Panc1 (cell line): ENCODE data around the gene LDB2. TPM values are rescaled to one million over a fixed set of nuclear protein-coding genes. Genes with fewer than 3 reads are reported as not detected.

Experiments
- ATAC-seq: fragments of 200-7000 bp; cut with Tn5 transposase; 2 replicates; pipeline ENCODE4 v1.9.1; 2020; ENCODE audit warnings: mild to moderate bottlenecking, moderate library complexity
- BruUV-seq: library from RNA; stranded (reverse); fragments of 400-500 nt; replicated peaks from 2 replicates; lab custom pipeline; 2021; lab: Mats Ljungman, UMichigan
- CTCF ChIA-PET: fragments of 300-600 bp; sonication (Branson Sonifier 250); formaldehyde crosslinking; loops from one replicate; lab custom pipeline; 2022; ENCODE audit warnings: antibody characterized with exemption; lab: Charles Lee
- POLR2A ChIA-PET: fragments of 300-600 bp; sonication (Branson Sonifier 250); formaldehyde crosslinking; loops from one replicate; lab custom pipeline; 2022; ENCODE audit warnings: antibody characterized with exemption; lab: Charles Lee
- DNase-seq: peaks from one replicate; pipeline ENCODE4 v3.0.0-alpha.2; 2010; ENCODE audit warnings: low read depth, low spot score
- H3K27ac ChIP-seq: 2 replicates; pipeline ENCODE4 v1.5.1; 2011; ENCODE audit warnings: mild to moderate bottlenecking, low read length, inconsistent platforms
- H3K27me3 ChIP-seq: fragments of 200-500 bp; sonication (Bioruptor generic); 2 replicates; pipeline ENCODE4 v1.6.0; 2014; ENCODE audit warnings: low read length, inconsistent platforms; ENCODE audit not compliant: control insufficient read depth, insufficient read depth
- H3K36me3 ChIP-seq: fragments of 200-500 bp; sonication (Bioruptor generic); 2 replicates; pipeline ENCODE4 v1.5.1; 2014; ENCODE audit warnings: inconsistent platforms, mild to moderate bottlenecking, low read length, moderate library complexity; ENCODE audit not compliant: control insufficient read depth, insufficient read depth
- H3K4me1 ChIP-seq: 2 replicates; pipeline ENCODE4 v1.5.1; 2011; ENCODE audit warnings: inconsistent platforms, mild to moderate bottlenecking, low read length, moderate library complexity; ENCODE audit not compliant: control insufficient read depth, insufficient read depth
- H3K4me3 ChIP-seq, 2 experiments: 2 replicates each; pipeline ENCODE4 v1.5.1; 2011 to 2012; ENCODE audit warnings: low read depth in 2 of 2, low read length in 2 of 2, mild to moderate bottlenecking in 2 of 2, inconsistent platforms in 1 of 2, moderate library complexity in 1 of 2
- H3K9me3 ChIP-seq: fragments of 200-500 bp; sonication (Bioruptor generic); 2 replicates; pipeline ENCODE4 v1.5.1; 2014; ENCODE audit warnings: low read depth, mild to moderate bottlenecking, inconsistent platforms, low read length, moderate library complexity; ENCODE audit not compliant: control insufficient read depth, insufficient read depth
- POLR2AphosphoS5 ChIP-seq: IDR thresholded peaks from 2 replicates; pipeline ENCODE4 v1.6.1; 2012; ENCODE audit warnings: mild to moderate bottlenecking, low read depth, low read length, moderate library complexity
- REST ChIP-seq, 2 experiments: IDR thresholded peaks; 2 replicates each; pipeline ENCODE4 v1.6.1; 2011 to 2012; ENCODE audit warnings: low read depth in 2 of 2, control low read depth in 1 of 2, low read length in 1 of 2, mild to moderate bottlenecking in 1 of 2, moderate library complexity in 1 of 2; ENCODE audit not compliant: insufficient read depth in 1 of 2
- SIN3A ChIP-seq: IDR thresholded peaks from 2 replicates; pipeline ENCODE4 v1.6.1; 2012; ENCODE audit warnings: low read depth, mild to moderate bottlenecking, low read length, moderate library complexity, borderline replicate concordance; ENCODE audit not compliant: insufficient read depth
- TCF7L2 ChIP-seq: IDR thresholded peaks from 2 replicates; pipeline ENCODE4 v1.6.1; 2011; ENCODE audit warnings: mild to moderate bottlenecking, low read depth, low read length, inconsistent platforms
- in situ Hi-C: cut with HindIII; loops from 2 replicates; pipeline ENCODE4 v1.10.0; 2016; ENCODE audit warnings: low sequenced_read_pairs, low pct_unique_long_range_greater_than_20kb
- intact Hi-C: fragments of 100-400 bp; cut with micrococcal nuclease; formaldehyde crosslinking; loops from one replicate; pipeline ENCODE4 v1.10.0; 2022; ENCODE audit not compliant: unreplicated experiment
- total RNA-seq: library from RNA; stranded (reverse); gene quantifications from one replicate; pipeline ENCODE4 v1.2.1, GENCODE V29; 2021; ENCODE audit not compliant: unreplicated experiment
- TF ChIP-seq, protein P1 (sequence below): fragments of 450-650 bp; IDR thresholded peaks from 2 replicates; pipeline ENCODE4 v1.5.1; 2017; ENCODE audit warnings: mild to moderate bottlenecking

Gene LDB2
- total RNA-seq, 1 experiment from 2014 or later: not detected

GRCh38 chr4:16617435-16617834 lies 281.0 kb downstream of the LDB2 start:
- H3K27me3 ChIP-seq: no peaks in the 10 kb centered on the region
- TF ChIP-seq, protein P1, sequence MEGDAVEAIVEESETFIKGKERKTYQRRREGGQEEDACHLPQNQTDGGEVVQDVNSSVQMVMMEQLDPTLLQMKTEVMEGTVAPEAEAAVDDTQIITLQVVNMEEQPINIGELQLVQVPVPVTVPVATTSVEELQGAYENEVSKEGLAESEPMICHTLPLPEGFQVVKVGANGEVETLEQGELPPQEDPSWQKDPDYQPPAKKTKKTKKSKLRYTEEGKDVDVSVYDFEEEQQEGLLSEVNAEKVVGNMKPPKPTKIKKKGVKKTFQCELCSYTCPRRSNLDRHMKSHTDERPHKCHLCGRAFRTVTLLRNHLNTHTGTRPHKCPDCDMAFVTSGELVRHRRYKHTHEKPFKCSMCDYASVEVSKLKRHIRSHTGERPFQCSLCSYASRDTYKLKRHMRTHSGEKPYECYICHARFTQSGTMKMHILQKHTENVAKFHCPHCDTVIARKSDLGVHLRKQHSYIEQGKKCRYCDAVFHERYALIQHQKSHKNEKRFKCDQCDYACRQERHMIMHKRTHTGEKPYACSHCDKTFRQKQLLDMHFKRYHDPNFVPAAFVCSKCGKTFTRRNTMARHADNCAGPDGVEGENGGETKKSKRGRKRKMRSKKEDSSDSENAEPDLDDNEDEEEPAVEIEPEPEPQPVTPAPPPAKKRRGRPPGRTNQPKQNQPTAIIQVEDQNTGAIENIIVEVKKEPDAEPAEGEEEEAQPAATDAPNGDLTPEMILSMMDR: no peak
- TF ChIP-seq REST (IDR thresholded peaks at IDR 0.05; ENCODE audit: insufficient read depth in 1 of 2, low read depth in 2 of 2, low read length in 1 of 2): no peak
- no peak for TF ChIP-seq POLR2AphosphoS5
- no peak for TF ChIP-seq SIN3A
- no peak for TF ChIP-seq TCF7L2
- no peak overlapping the region for H3K27ac ChIP-seq
- ChIA-PET CTCF (no interaction called here), POLR2A (no interaction called here)
- no peaks in the 10 kb centered on the region for H3K36me3 ChIP-seq
- H3K4me3 ChIP-seq: no peak overlapping the region
- no TSS peak for BruUV-seq
- H3K4me1 ChIP-seq: no peaks in the 10 kb centered on the region
- DNase-seq (no peak), ATAC-seq (no peak)
- no peaks in the 10 kb centered on the region for H3K9me3 ChIP-seq
- intact Hi-C loops (no loop called here), in situ Hi-C loops (no loop called here)

DNA sequence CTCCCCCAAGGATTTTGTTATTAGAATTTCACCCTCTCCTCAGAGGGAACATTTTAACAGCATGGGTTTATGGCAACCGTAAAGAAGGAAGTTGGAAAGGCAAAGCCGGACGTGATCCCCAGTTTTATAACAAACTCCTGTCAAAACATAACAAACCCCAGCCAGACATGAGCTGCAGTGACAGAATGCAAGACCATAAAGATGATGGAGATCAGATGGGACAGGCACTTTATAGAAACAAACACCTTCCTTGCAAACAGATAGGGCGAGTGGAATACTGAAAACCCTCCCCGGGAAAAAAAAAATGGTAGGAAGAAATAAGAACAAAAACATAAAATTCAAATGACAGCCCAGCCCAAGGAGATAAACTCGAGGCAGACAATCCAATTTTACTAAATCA lies 281.4 kb downstream of the LDB2 start:
- no peaks in the 10 kb centered on the region for H3K27me3 ChIP-seq
- intact Hi-C loops: no loop called here
- TF ChIP-seq SIN3A (no peak), TCF7L2 (no peak), POLR2AphosphoS5 (no peak), REST (IDR thresholded peaks at IDR 0.05; ENCODE audit: insufficient read depth in 1 of 2, low read depth in 2 of 2, low read length in 1 of 2) (no peak)
- TF ChIP-seq, protein P1: no peak
- no peaks in the 10 kb centered on the region for H3K9me3 ChIP-seq
- in situ Hi-C loops: no loop called here
- no peaks in the 10 kb centered on the region for H3K36me3 ChIP-seq
- H3K27ac ChIP-seq: no peak overlapping the region
- no peak overlapping the region for H3K4me3 ChIP-seq
- CTCF ChIA-PET: no interaction called here
- no peak for ATAC-seq
- no peak for DNase-seq
- no peaks in the 10 kb centered on the region for H3K4me1 ChIP-seq
- no TSS peak for BruUV-seq
- POLR2A ChIA-PET: no interaction called here
